ENCODE measurements around the gene TRIM39.

DNA sequence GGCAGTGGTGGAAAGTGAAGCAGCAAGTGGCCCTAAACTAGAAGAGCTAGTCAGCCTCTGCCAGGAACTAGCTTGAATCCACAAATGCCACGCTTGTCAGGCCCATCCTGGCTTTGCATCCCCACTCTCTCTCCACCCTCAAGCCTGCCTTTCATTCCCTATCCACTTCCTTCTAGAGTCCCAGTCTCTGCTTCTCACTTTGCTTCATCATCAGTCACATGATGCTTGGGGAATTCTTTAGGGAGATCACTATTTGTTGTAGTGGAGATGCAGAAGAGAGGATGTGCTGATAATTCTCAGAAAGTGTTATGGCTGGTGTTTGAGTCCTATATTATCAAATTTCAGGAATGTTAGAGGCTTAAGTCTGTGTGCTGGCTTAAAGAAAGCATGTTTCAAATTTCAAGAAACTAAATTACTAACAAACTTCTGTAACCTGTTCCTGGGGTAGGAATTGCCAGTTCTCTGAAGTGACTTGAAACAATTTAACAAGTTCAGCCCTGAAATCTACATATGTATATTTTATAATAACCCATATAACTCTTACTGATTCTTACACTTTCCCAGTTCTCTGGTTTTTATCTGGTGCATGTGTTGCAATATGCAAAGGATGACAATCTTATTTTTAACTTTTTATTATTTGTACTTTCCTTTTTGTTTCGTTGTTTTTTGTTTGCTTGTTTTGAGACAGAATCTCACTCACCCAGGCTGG, 7.5 kb downstream of the TRIM39 start:
- TF ChIP-seq, protein P1, sequence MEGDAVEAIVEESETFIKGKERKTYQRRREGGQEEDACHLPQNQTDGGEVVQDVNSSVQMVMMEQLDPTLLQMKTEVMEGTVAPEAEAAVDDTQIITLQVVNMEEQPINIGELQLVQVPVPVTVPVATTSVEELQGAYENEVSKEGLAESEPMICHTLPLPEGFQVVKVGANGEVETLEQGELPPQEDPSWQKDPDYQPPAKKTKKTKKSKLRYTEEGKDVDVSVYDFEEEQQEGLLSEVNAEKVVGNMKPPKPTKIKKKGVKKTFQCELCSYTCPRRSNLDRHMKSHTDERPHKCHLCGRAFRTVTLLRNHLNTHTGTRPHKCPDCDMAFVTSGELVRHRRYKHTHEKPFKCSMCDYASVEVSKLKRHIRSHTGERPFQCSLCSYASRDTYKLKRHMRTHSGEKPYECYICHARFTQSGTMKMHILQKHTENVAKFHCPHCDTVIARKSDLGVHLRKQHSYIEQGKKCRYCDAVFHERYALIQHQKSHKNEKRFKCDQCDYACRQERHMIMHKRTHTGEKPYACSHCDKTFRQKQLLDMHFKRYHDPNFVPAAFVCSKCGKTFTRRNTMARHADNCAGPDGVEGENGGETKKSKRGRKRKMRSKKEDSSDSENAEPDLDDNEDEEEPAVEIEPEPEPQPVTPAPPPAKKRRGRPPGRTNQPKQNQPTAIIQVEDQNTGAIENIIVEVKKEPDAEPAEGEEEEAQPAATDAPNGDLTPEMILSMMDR (IDR thresholded peaks at IDR 0.05): no peak
- no peak for TF ChIP-seq POLR2A (IDR thresholded peaks at IDR 0.05)

Data from body of pancreas (tissue), 4 donors.